IMR-90 (cell line): Measurements from ENCODE around the gene KRTAP1-5.

Source experiments
- CEBPB ChIP-seq: IDR thresholded peaks from 2 replicates; pipeline ENCODE4 v1.6.1; 2012; ENCODE audit warnings: low read depth, low read length, improper control_type of control experiment
- CTCF ChIP-seq: conservative IDR thresholded peaks from 2 replicates; pipeline ENCODE4 v1.5.1; 2012; ENCODE audit warnings: mild to moderate bottlenecking, low read depth, low read length, improper control_type of control experiment
- MXI1 ChIP-seq: IDR thresholded peaks from 2 replicates; pipeline ENCODE4 v1.6.1; 2012; ENCODE audit warnings: low read depth, mild to moderate bottlenecking, low read length, moderate library complexity, borderline replicate concordance
- POLR2A ChIP-seq: IDR thresholded peaks from 2 replicates; pipeline ENCODE4 v1.6.1; 2012; ENCODE audit warnings: mild to moderate bottlenecking, low read depth, low read length
- RCOR1 ChIP-seq: IDR thresholded peaks from 2 replicates; pipeline ENCODE4 v1.6.1; 2012; ENCODE audit warnings: mild to moderate bottlenecking, low read length, improper control_type of control experiment; ENCODE audit not compliant: insufficient replicate concordance
- RFX5 ChIP-seq: IDR thresholded peaks from 2 replicates; pipeline ENCODE4 v1.8.0; 2012; ENCODE audit warnings: low read depth, mild to moderate bottlenecking, low read length, moderate library complexity

GRCh38 chr17:41010441-41010840, 16.6 kb downstream of the KRTAP1-5 start:
- no peak for TF ChIP-seq CTCF
- peak; percentile 29; the same call in 1 of the 2 replicates for TF ChIP-seq CEBPB
- no peak for TF ChIP-seq POLR2A
- TF ChIP-seq RFX5 = no peak
- TF ChIP-seq MXI1 = no peak
- TF ChIP-seq RCOR1 = no peak
